Lower leg skin (tissue), 3 donors: ENCODE data around the gene RAB5IF.
"Not testable (repeated sequence)": the region's sequence is repeated elsewhere in the genome, so short reads cannot be mapped to it uniquely, and the experiment has no call there.

Experiments
- CTCF ChIP-seq, 3 donors: fragments of 450-650 bp; IDR thresholded peaks; one replicate each; pipeline ENCODE4 v1.5.1; 2016; ENCODE audit warnings: antibody characterized with exemption in 3 of 3, mild to moderate bottlenecking in 3 of 3, moderate library complexity in 2 of 3
- POLR2A ChIP-seq, 2 donors: fragments of 450-650 bp; IDR thresholded peaks; one replicate each; pipeline ENCODE4 v1.6.1; 2016 to 2017; ENCODE audit warnings: antibody characterized with exemption in 2 of 2, mild to moderate bottlenecking in 1 of 2, moderate library complexity in 1 of 2

GRCh38 chr20:36564078-36564725, 41.4 kb upstream of the RAB5IF start:
- not testable (repeated sequence) for TF ChIP-seq POLR2A, CTCF (IDR thresholded peaks at IDR 0.05)
